Fibroblast of lung (primary cell): ENCODE measurements around the gene RGS12.

Experiments
- CTCF ChIP-seq, 2 donors: IDR thresholded peaks in 1 of 2; conservative IDR thresholded peaks in 1 of 2; 1 replicate in 1 of 2; 2 replicates in 1 of 2; pipeline ENCODE4 v1.5.1; 2011 to 2012; ENCODE audit warnings: low read length in 2 of 2, control low read depth in 1 of 2, inconsistent platforms in 1 of 2, low read depth in 1 of 2, mild to moderate bottlenecking in 1 of 2
- EZH2 ChIP-seq: IDR thresholded peaks from 2 replicates; pipeline ENCODE4 v1.5.1; 2012; ENCODE audit warnings: low read length, control low read depth, mild to moderate bottlenecking; ENCODE audit errors: missing control alignments

DNA sequence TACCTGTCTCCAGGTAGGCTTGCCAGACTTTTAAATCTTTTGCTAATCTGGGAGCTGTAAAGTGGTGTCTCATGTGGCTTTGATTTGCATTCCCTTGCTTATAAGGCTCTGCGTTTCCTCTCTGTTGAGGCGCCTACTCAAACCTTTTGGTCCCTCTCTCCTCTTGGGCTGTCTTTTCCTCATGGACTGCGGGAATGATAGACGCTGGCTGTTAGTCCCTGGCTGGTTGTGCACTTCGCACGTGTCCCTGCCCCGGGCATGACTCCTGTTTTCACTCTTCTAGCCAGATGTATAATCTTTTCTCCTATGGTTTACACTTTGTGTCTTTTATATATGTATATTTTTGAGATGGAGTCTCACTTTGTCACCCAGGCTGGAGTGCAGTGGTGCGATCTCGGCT, 39.7 kb downstream of the RGS12 start:
- TF ChIP-seq CTCF (conservative IDR thresholded peaks at IDR 0.05 in 1 of 2, IDR thresholded peaks at IDR 0.05 in 1 of 2; ENCODE audit: low read depth in 1 of 2, low read length in 2 of 2): no peak
- no peak for TF ChIP-seq EZH2
